NCI-H526 treated with DMSO at 0.1 percent for 48 hours (cell line): ENCODE measurements around the gene FNDC4.
"Not testable (repeated sequence)": the region's sequence is repeated elsewhere in the genome, so short reads cannot be mapped to it uniquely, and the experiment has no call there.

Source experiments
- DNase-seq: peaks from one replicate; lab custom pipeline; 2025; lab: John Stamatoyannopoulos, UW

FNDC4 gene

GRCh38 chr2:27494944-27495554 is at the start of gene FNDC4:
TSS of gene FNDC4 (minus strand) at chr2:27495200. CDS start at chr2:27494679, 521 bp downstream.
- DNase-seq, result no peak

- no peak for DNase-seq
These were observed 49.3 kb upstream of the FNDC4 start for GRCh38 chr2:27544143-27544821.

- not testable (repeated sequence) for DNase-seq
These were observed 44.6 kb upstream of the FNDC4 start for GRCh38 chr2:27539649-27540048.

- DNase-seq, result not testable (repeated sequence)
These were observed 43.9 kb upstream of the FNDC4 start for GRCh38 chr2:27538839-27539450.

- no peak for DNase-seq
These were observed 42.3 kb upstream of the FNDC4 start for GRCh38 chr2:27537287-27537686.

- DNase-seq, result no peak
These were observed 37.0 kb upstream of the FNDC4 start for GRCh38 chr2:27531983-27532382.

- no peak for DNase-seq
These were observed 32.2 kb upstream of the FNDC4 start for GRCh38 chr2:27527182-27527581.

GRCh38 chr2:27522400-27522945 is 27.5 kb upstream of the FNDC4 start:
- no peak for DNase-seq

- DNase-seq, result no peak
These were observed 25.3 kb upstream of the FNDC4 start for GRCh38 chr2:27520316-27520715.

- DNase-seq, result no peak
These were observed 23.7 kb upstream of the FNDC4 start for GRCh38 chr2:27518782-27519113.

GRCh38 chr2:27518113-27518781 is 23.2 kb upstream of the FNDC4 start:
- DNase-seq, result no peak

GRCh38 chr2:27509326-27509725 is 14.3 kb upstream of the FNDC4 start:
- no peak for DNase-seq

GRCh38 chr2:27507293-27507692 is 12.3 kb upstream of the FNDC4 start:
- DNase-seq, result no peak

- DNase-seq, result no peak
These were observed 11.6 kb upstream of the FNDC4 start for GRCh38 chr2:27506587-27506986.

- DNase-seq, result no peak
These were observed 7.1 kb upstream of the FNDC4 start for GRCh38 chr2:27502142-27502541.

- no peak for DNase-seq
These were observed 6.0 kb upstream of the FNDC4 start for GRCh38 chr2:27501042-27501441.

GRCh38 chr2:27498975-27499374 is 4.0 kb upstream of the FNDC4 start:
- DNase-seq, result no peak

GRCh38 chr2:27497288-27497627 is 2.3 kb upstream of the FNDC4 start:
- DNase-seq, result no peak

- no peak for DNase-seq
These were observed 1.6 kb upstream of the FNDC4 start, which contains the start of gene GCKR for GRCh38 chr2:27496357-27497287. TSS of gene GCKR (plus strand) at chr2:27496839. CDS start at chr2:27496905, 66 bp downstream.

GRCh38 chr2:27495840-27496356 is 898 bp upstream of the FNDC4 start:
- no peak for DNase-seq

GRCh38 chr2:27494284-27494943 is 586 bp downstream of the FNDC4 start:
- DNase-seq, result no peak
